GM23248 (cell line): ENCODE results near the gene PRSS2.

ENCODE experiments used
- EZH2 ChIP-seq: fragments of 200-600 bp; sonication (generic); IDR thresholded peaks from 2 replicates; pipeline ENCODE4 v1.6.1; 2018; ENCODE audit warnings: antibody characterized with exemption, mild to moderate bottlenecking; ENCODE audit not compliant: insufficient read depth, poor library complexity, severe bottlenecking
- EZH2phosphoT487 ChIP-seq: fragments of 200-600 bp; sonication (generic); IDR thresholded peaks from 2 replicates; pipeline ENCODE4 v1.6.1; 2018; ENCODE audit warnings: antibody characterized with exemption, moderate library complexity, mild to moderate bottlenecking, low read depth; ENCODE audit not compliant: insufficient read depth

- no peak for TF ChIP-seq EZH2
- TF ChIP-seq EZH2phosphoT487, result no peak
Measured at GRCh38 chr7:142784096-142784495, 13.3 kb downstream of the PRSS2 start.
